ENCODE results near the gene ADGRV1. TPM values are rescaled to one million over a fixed set of nuclear protein-coding genes. Genes with fewer than 3 reads are reported as not detected.
"Not testable (repeated sequence)": the region's sequence is repeated elsewhere in the genome, so short reads cannot be mapped to it uniquely, and the experiment has no call there.

ADGRV1 gene
- total and polyA plus RNA-seq, 8 donors, result 0.75 to 10.3 (median 4.0) TPM

GRCh38 chr5:90680921-90681563 is 122.4 kb downstream of the ADGRV1 start:
- WGBS, 5 donors, result 68 to 75% (median 69%) methylated on average over 4 of the region's 4 CpGs

GRCh38 chr5:90682278-90682677 is 123.7 kb downstream of the ADGRV1 start:
- Histone ChIP-seq H3K36me3 (no peaks in the 10 kb centered on the region), H3K9me3 (no peaks in the 10 kb centered on the region), H3K4me1 (no peaks in the 10 kb centered on the region), H3K4me3 (no peak overlapping the region), H3K27me3 (no peaks in the 10 kb centered on the region), H3K27ac (no peak overlapping the region)
- WGBS, 5 donors, result 84 to 89% (median 87%) methylated on average over 2 of the region's 2 CpGs
- no peak for TF ChIP-seq POLR2A (IDR thresholded peaks at IDR 0.05)
- no peak for TF ChIP-seq POLR2AphosphoS5 (IDR thresholded peaks at IDR 0.05)
- TF ChIP-seq CTCF (IDR thresholded peaks at IDR 0.05), result no peak
- no peak for TF ChIP-seq EP300 (IDR thresholded peaks at IDR 0.05)
- no peak for DNase-seq
- intact Hi-C loops (cut with DNase I; ENCODE audit: low total_unique reads), result no loop called here

More at GRCh38 chr5:90680921-90681563, 122.4 kb downstream of the ADGRV1 start:
- H3K9me3 ChIP-seq, result no peaks in the 10 kb centered on the region
- H3K27ac ChIP-seq, result no peak overlapping the region
- H3K36me3 ChIP-seq, result no peaks in the 10 kb centered on the region
- intact Hi-C loops (cut with DNase I; ENCODE audit: low total_unique reads), result no loop called here
- no peaks in the 10 kb centered on the region for H3K27me3 ChIP-seq
- H3K4me3 ChIP-seq, result no peak overlapping the region
- no peaks in the 10 kb centered on the region for H3K4me1 ChIP-seq
- DNase-seq, result no peak
- TF ChIP-seq CTCF (IDR thresholded peaks at IDR 0.05), result no peak
- no peak for TF ChIP-seq POLR2AphosphoS5 (IDR thresholded peaks at IDR 0.05)
- no peak for TF ChIP-seq EP300 (IDR thresholded peaks at IDR 0.05)
- no peak for TF ChIP-seq POLR2A (IDR thresholded peaks at IDR 0.05)

GRCh38 chr5:90685425-90686022 is 126.9 kb downstream of the ADGRV1 start:
- Histone ChIP-seq H3K36me3 (no peaks in the 10 kb centered on the region), H3K4me3 (no peak overlapping the region), H3K9me3 (no peaks in the 10 kb centered on the region), H3K4me1 (no peaks in the 10 kb centered on the region), H3K27me3 (no peaks in the 10 kb centered on the region), H3K27ac (no peak overlapping the region)
- 92 to 97% (median 93%) methylated on average over 8 of the region's 8 CpGs for WGBS, 5 donors
- no peak for DNase-seq
- intact Hi-C loops (cut with DNase I; ENCODE audit: low total_unique reads), result no loop called here
- no peak for TF ChIP-seq EP300 (IDR thresholded peaks at IDR 0.05)
- TF ChIP-seq POLR2A (IDR thresholded peaks at IDR 0.05), result no peak
- TF ChIP-seq POLR2AphosphoS5 (IDR thresholded peaks at IDR 0.05), result no peak
- no peak for TF ChIP-seq CTCF (IDR thresholded peaks at IDR 0.05)

- H3K36me3 ChIP-seq; H3K27me3 ChIP-seq; H3K9me3 ChIP-seq; H3K4me3 ChIP-seq; H3K4me1 ChIP-seq; DNase-seq; intact Hi-C loops (cut with DNase I; ENCODE audit: low total_unique reads); H3K27ac ChIP-seq: not testable (repeated sequence)
- 92 to 100% (median 96%) methylated on average over 2 of the region's 2 CpGs for WGBS, 5 donors
These were observed 127.8 kb downstream of the ADGRV1 start for GRCh38 chr5:90686363-90686762.

- H3K27ac ChIP-seq; H3K4me3 ChIP-seq; H3K4me1 ChIP-seq; DNase-seq; intact Hi-C loops (cut with DNase I; ENCODE audit: low total_unique reads); H3K9me3 ChIP-seq; H3K36me3 ChIP-seq; H3K27me3 ChIP-seq: not testable (repeated sequence)
- 73 to 91% (median 85%) methylated on average over 2 to 3 of the region's 3 CpGs for WGBS, 5 donors
These were observed 128.9 kb downstream of the ADGRV1 start for GRCh38 chr5:90687458-90687857.

Data from stomach (tissue), 9 donors.